HepG2 (cell line): ENCODE data around the gene TIMM8B. TPM values are rescaled to one million over a fixed set of nuclear protein-coding genes. Genes with fewer than 3 reads are reported as not detected.
A peak's percentile ranks its signal among the peaks of the same experiment; 100 is the strongest.

Experiments used
- ATAC-seq: fragments of 200-7000 bp; cut with Tn5 transposase; 3 replicates; pipeline ENCODE4 v1.9.1; 2020; ENCODE audit warnings: mild to moderate bottlenecking, moderate library complexity
- Bru-seq: library from RNA; stranded (reverse); fragments of 400-500 nt; gene quantifications from one replicate; lab custom pipeline; 2021; lab: Mats Ljungman, UMichigan
- BruChase-seq, 2 experiments: library from RNA; stranded (reverse); fragments of 400-500 nt; gene quantifications; one replicate each; lab custom pipeline; 2021; lab: Mats Ljungman, UMichigan
- BruUV-seq: library from RNA; stranded (reverse); fragments of 400-500 nt; replicated peaks from 2 replicates; lab custom pipeline; 2021; lab: Mats Ljungman, UMichigan
- CTCF ChIA-PET: fragments of 300-600 bp; formaldehyde crosslinking; extraction: SDS; loops from one replicate; lab custom pipeline; 2021; ENCODE audit warnings: low total read pairs, inconsistent platforms, low intra/inter-chr PET ratio; lab: Yijun Ruan, JAX
- POLR2A ChIA-PET: fragments of 350-600 bp; sonication (Branson Sonifier 250); formaldehyde crosslinking; loops from one replicate; lab custom pipeline; 2020; ENCODE audit warnings: antibody characterized with exemption, inconsistent platforms; lab: Yijun Ruan, JAX
- DNase-seq: peaks from one replicate; pipeline ENCODE4 v3.0.0-alpha.2; 2015; ENCODE audit warnings: low spot score
- FAIRE-seq: peaks from 3 replicates; lab custom pipeline; 2011; peaks lifted over from hg19 to GRCh38; lab: Jason Lieb, UNC
- H2AFZ ChIP-seq: one replicate; pipeline ENCODE4 v1.6.1; 2011; ENCODE audit warnings: low read length, inconsistent platforms
- H3K27ac ChIP-seq: fragments of 300-600 bp; 3 replicates; pipeline ENCODE4 v1.8.0; 2011; ENCODE audit warnings: mixed run types, mild to moderate bottlenecking, mixed read lengths, low read length, inconsistent platforms; ENCODE audit not compliant: insufficient read depth; ENCODE audit errors: extremely low read length
- H3K27me3 ChIP-seq, 2 experiments: fragments of 200-600 bp in 1 of 2; 2 replicates in 1 of 2; 3 replicates in 1 of 2; pipeline versions ENCODE4 v1.6.0 to v1.8.0; 2011; ENCODE audit warnings: low read length in 2 of 2, mild to moderate bottlenecking in 2 of 2, moderate library complexity in 2 of 2, inconsistent platforms in 1 of 2; ENCODE audit not compliant: insufficient read depth in 2 of 2, control insufficient read depth in 1 of 2
- H3K36me3 ChIP-seq, 2 experiments: fragments of 200-600 bp in 1 of 2; replicated peaks in 1 of 2; 2 replicates in 1 of 2; 3 replicates in 1 of 2; pipeline versions ENCODE4 v1.5.1 to v1.8.0; 2011; ENCODE audit warnings: low read length in 2 of 2, inconsistent platforms in 1 of 2; ENCODE audit not compliant: insufficient read depth in 2 of 2, control insufficient read depth in 1 of 2
- H3K4me1 ChIP-seq: 2 replicates; pipeline ENCODE4 v1.5.1; 2012; ENCODE audit warnings: low read length, inconsistent platforms; ENCODE audit not compliant: insufficient read depth
- H3K4me2 ChIP-seq: 2 replicates; pipeline ENCODE4 v1.6.0; 2011; ENCODE audit warnings: low read depth, low read length, inconsistent platforms
- H3K4me3 ChIP-seq, 3 experiments: fragments of 200-600 bp in 1 of 3; sonication (generic), shearing (Covaris generic) in 1 of 3; replicated peaks in 1 of 3; 2 replicates each; pipeline ENCODE4 v1.5.1; 2011 to 2016; ENCODE audit warnings: low read length in 3 of 3, inconsistent platforms in 2 of 3, low read depth in 2 of 3, mild to moderate bottlenecking in 2 of 3, control low read depth in 1 of 3, mixed read lengths in 1 of 3; ENCODE audit not compliant: insufficient read depth in 1 of 3
- H3K79me2 ChIP-seq: one replicate; pipeline ENCODE4 v1.6.1; 2011; ENCODE audit warnings: low read length, inconsistent platforms; ENCODE audit not compliant: insufficient read depth
- H3K9ac ChIP-seq: 2 replicates; pipeline ENCODE4 v1.6.0; 2011; ENCODE audit warnings: mild to moderate bottlenecking, low read depth, low read length, inconsistent platforms; ENCODE audit not compliant: insufficient read depth
- H3K9me3 ChIP-seq: 2 replicates; pipeline ENCODE4 v1.5.1; 2012; ENCODE audit warnings: mild to moderate bottlenecking, low read length
- H4K20me1 ChIP-seq: 2 replicates; pipeline ENCODE4 v1.6.0; 2011; ENCODE audit warnings: inconsistent platforms, mild to moderate bottlenecking, low read length, moderate library complexity; ENCODE audit not compliant: insufficient read depth
- ARID4A ChIP-seq: sonication (generic); formaldehyde crosslinking; IDR thresholded peaks from 2 replicates; pipeline ENCODE4 v1.5.0; 2020; ENCODE audit warnings: mild to moderate bottlenecking, missing genetic modification reagents, borderline replicate concordance
- DPF2 ChIP-seq: sonication (generic); formaldehyde crosslinking; IDR thresholded peaks from 2 replicates; pipeline ENCODE4 v1.4.0; 2020; ENCODE audit warnings: mild to moderate bottlenecking, low read depth, missing genetic modification reagents, borderline replicate concordance
- ZZZ3 ChIP-seq: sonication (generic); formaldehyde crosslinking; IDR thresholded peaks from 2 replicates; pipeline ENCODE4 v1.4.0; 2020; ENCODE audit warnings: missing genetic modification reagents, mild to moderate bottlenecking, borderline replicate concordance
- WGBS: methylation state at CpG from one replicate; pipeline ENCODE4 v1.1.6; 2017; ENCODE audit warnings: low lambda C conversion rate; 5-methylcytosine and 5-hydroxymethylcytosine counted together
- in situ Hi-C: cut with HindIII; loops from 2 replicates; pipeline ENCODE4 v1.10.0; 2017; ENCODE audit warnings: low pct_unique_long_range_greater_than_20kb; ENCODE audit not compliant: extremely low pct_ligation_motif_present
- intact Hi-C: fragments of 100-400 bp; cut with micrococcal nuclease; formaldehyde crosslinking; loops from one replicate; pipeline ENCODE4 v1.10.0; 2022; ENCODE audit not compliant: unreplicated experiment
- long read RNA-seq, 2 experiments: library from RNA in 1 of 2; library from polyadenylated mRNA in 1 of 2; stranded (forward) in 1 of 2; unstranded in 1 of 2; transcript quantifications; one replicate each; pipeline ENCODE4 v2.0.0, GENCODE V29; 2019 to 2022
- polyA minus RNA-seq, 3 experiments: library from RNA; depleted of rRNA, polyadenylated mRNA; stranded (reverse); fragments of >200 nt; gene quantifications; 2 replicates each; pipeline ENCODE4 v1.2.3, GENCODE V29; 2011; ENCODE audit warnings: low replicate concordance in 1 of 3
- polyA plus RNA-seq, 8 experiments: library from polyadenylated mRNA; depleted of rRNA in 3 of 8; stranded (reverse) in 7 of 8; unstranded in 1 of 8; fragments of >200 nt; fragmentation: Illumina TruSeq in 4 of 8; extraction: Trizol in 4 of 8; gene quantifications; 2 replicates each; pipeline versions ENCODE4 v1.2.1 to v1.2.3, GENCODE V29; 2011 to 2016; ENCODE audit warnings: low read depth in 4 of 8, missing spikeins in 1 of 8, mixed read lengths in 1 of 8; ENCODE audit not compliant: insufficient read depth in 1 of 8
- total RNA-seq, 5 experiments: library from RNA; depleted of rRNA; stranded (reverse); fragments of >200 nt; fragmentation: Illumina TruSeq; extraction: Trizol; gene quantifications; 2 replicates each; pipeline ENCODE4 v1.2.3, GENCODE V29; 2016; ENCODE audit warnings: low read depth in 1 of 5
- TF ChIP-seq, protein P1 (sequence below): sonication (generic); formaldehyde crosslinking; IDR thresholded peaks from 2 replicates; pipeline ENCODE4 v1.4.0; 2020; ENCODE audit warnings: mild to moderate bottlenecking, missing genetic modification reagents
- TF ChIP-seq, protein P2 (sequence below): sonication (generic); formaldehyde crosslinking; IDR thresholded peaks from 2 replicates; pipeline ENCODE4; 2020; ENCODE audit warnings: missing genetic modification reagents, mild to moderate bottlenecking, borderline replicate concordance

The TIMM8B gene, protein sequence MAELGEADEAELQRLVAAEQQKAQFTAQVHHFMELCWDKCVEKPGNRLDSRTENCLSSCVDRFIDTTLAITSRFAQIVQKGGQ
- total RNA-seq (2016; rRNA removed; fragmentation: Illumina TruSeq; extraction: Trizol) (98.3 and 125 TPM in 2 replicates), polyA plus RNA-seq (2011; rRNA removed) (84.5 and 87.5 TPM in 2 replicates), polyA minus RNA-seq (2011; rRNA and poly(A)+ RNA removed; ENCODE audit: low replicate concordance) (15.2 and 38.1 TPM in 2 replicates), Bru-seq, nascent RNA (percentile 94 among the genes with signal in this experiment), BruChase-seq, experiment 1, labeled RNA remaining after a 6-hour chase (percentile 91 among the genes with signal in this experiment), BruChase-seq, experiment 2, labeled RNA remaining after a 2-hour chase (percentile 87 among the genes with signal in this experiment)
- 86.0 and 99.1 TPM in 2 replicates for total RNA-seq (2016; cell fraction: cytosol; rRNA removed; fragmentation: Illumina TruSeq; extraction: Trizol; ENCODE audit: low read depth)
- total RNA-seq (2016; cell fraction: insoluble cytoplasmic fraction; rRNA removed; fragmentation: Illumina TruSeq; extraction: Trizol), result 95.4 and 137 TPM in 2 replicates
- total RNA-seq (2016; cell fraction: membrane; rRNA removed; fragmentation: Illumina TruSeq; extraction: Trizol), result 151 and 157 TPM in 2 replicates
- 41.0 and 42.0 TPM in 2 replicates for total RNA-seq (2016; cell fraction: nucleus; rRNA removed; fragmentation: Illumina TruSeq; extraction: Trizol)
- polyA plus RNA-seq (2011; cell fraction: cytosol; rRNA removed), result 56.0 and 67.8 TPM in 2 replicates
- 18.9 and 27.2 TPM in 2 replicates for polyA plus RNA-seq (2011; cell fraction: nucleus; rRNA removed)
- 42.6 and 43.7 TPM in 2 replicates for polyA plus RNA-seq (2012)
- 105 and 110 TPM in 2 replicates for polyA plus RNA-seq (2016; cell fraction: cytosol; fragmentation: Illumina TruSeq; extraction: Trizol; ENCODE audit: low read depth)
- polyA plus RNA-seq (2016; cell fraction: insoluble cytoplasmic fraction; fragmentation: Illumina TruSeq; extraction: Trizol; ENCODE audit: low read depth), result 119 and 131 TPM in 2 replicates
- 134 and 136 TPM in 2 replicates for polyA plus RNA-seq (2016; cell fraction: membrane; fragmentation: Illumina TruSeq; extraction: Trizol; ENCODE audit: low read depth)
- 53.8 and 59.9 TPM in 2 replicates for polyA plus RNA-seq (2016; cell fraction: nucleus; fragmentation: Illumina TruSeq; extraction: Trizol; ENCODE audit: insufficient read depth, low read depth)
- 6.4 and 8.4 TPM in 2 replicates for polyA minus RNA-seq (2011; cell fraction: cytosol; rRNA and poly(A)+ RNA removed)
- 10.0 and 14.3 TPM in 2 replicates for polyA minus RNA-seq (2011; cell fraction: nucleus; rRNA and poly(A)+ RNA removed)
- long read RNA-seq, experiment 1, transcript TIMM8B-203 (3 exons, 1,155 nt), result minor isoform, 11 of 114 reads
- long read RNA-seq, experiment 1, transcript TIMM8B-201 (2 exons, 819 nt), result major isoform, 103 of 114 reads
- long read RNA-seq, experiment 1, partial matches to known transcripts, result 0 of 114 reads
- long read RNA-seq, experiment 1, other reads (novel, unspliced or antisense), result 0 of 114 reads
- long read RNA-seq, experiment 2, transcript TIMM8B-201 (2 exons, 819 nt), result major isoform, 91 of 124 reads
- long read RNA-seq, experiment 2, transcript TIMM8B-203 (3 exons, 1,155 nt), result minor isoform, 28 of 124 reads
- long read RNA-seq, experiment 2, partial matches to known transcripts, result 3 of 124 reads
- long read RNA-seq, experiment 2, other reads (novel, unspliced or antisense), result 1 of 124 reads

GRCh38 chr11:112086422-112087191 is at the start of gene TIMM8B, which contains the start of gene SDHD:
TSS of gene TIMM8B (minus strand) at chr11:112086756. CDS start at chr11:112086723, 33 bp downstream.
TSS of gene SDHD (plus strand) at chr11:112086873. CDS start at chr11:112086908, 35 bp downstream.
- peak within 1 kb of the TSS; percentile 56 for H2AFZ ChIP-seq
- peaks cover 43% of the 10 kb centered on the region for H3K79me2 ChIP-seq
- in situ Hi-C loops (no loop called here), intact Hi-C loops (no loop called here)
- ChIA-PET POLR2A (interaction anchor here (0.5 to 1.9 kb wide), 12 partner anchors 10 to 215 kb away, joined by 3 to 7 read pairs (median 4); partner anchors contain the start of genes ALG9, DIXDC1, NKAPD1 and PIH1D2), CTCF (no interaction called here)
- H3K27me3 ChIP-seq, result no peaks in the 10 kb centered on the region; a peak in 1 of 5 replicates
- H3K9me3 ChIP-seq, result no peaks in the 10 kb centered on the region
- H3K27ac ChIP-seq, result peak within 1 kb of the TSS; percentile 75
- no peaks in the 10 kb centered on the region for H4K20me1 ChIP-seq
- H3K36me3 ChIP-seq, result peaks cover 7 to 57% of the 10 kb centered on the region in 2 experiments
- DNase-seq (peak; percentile 96), ATAC-seq (peak; percentile 96), FAIRE-seq (peak; percentile 98)
- peak within 1 kb of the TSS; percentile 92 to 97 (median 97) for H3K4me3 ChIP-seq
- peak within 1 kb of the TSS; percentile 91 for H3K4me2 ChIP-seq
- no TSS peak for BruUV-seq
- WGBS, result under 1% methylated on average over 38 of the region's 45 CpGs
- H3K9ac ChIP-seq, result peak within 1 kb of the TSS; percentile 96
- H3K4me1 ChIP-seq, result peaks cover 34% of the 10 kb centered on the region
- TF ChIP-seq, protein P1, sequence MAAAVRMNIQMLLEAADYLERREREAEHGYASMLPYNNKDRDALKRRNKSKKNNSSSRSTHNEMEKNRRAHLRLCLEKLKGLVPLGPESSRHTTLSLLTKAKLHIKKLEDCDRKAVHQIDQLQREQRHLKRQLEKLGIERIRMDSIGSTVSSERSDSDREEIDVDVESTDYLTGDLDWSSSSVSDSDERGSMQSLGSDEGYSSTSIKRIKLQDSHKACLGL, result peak; percentile 51; the same call in 1 of the 2 replicates
- TF ChIP-seq, protein P2, sequence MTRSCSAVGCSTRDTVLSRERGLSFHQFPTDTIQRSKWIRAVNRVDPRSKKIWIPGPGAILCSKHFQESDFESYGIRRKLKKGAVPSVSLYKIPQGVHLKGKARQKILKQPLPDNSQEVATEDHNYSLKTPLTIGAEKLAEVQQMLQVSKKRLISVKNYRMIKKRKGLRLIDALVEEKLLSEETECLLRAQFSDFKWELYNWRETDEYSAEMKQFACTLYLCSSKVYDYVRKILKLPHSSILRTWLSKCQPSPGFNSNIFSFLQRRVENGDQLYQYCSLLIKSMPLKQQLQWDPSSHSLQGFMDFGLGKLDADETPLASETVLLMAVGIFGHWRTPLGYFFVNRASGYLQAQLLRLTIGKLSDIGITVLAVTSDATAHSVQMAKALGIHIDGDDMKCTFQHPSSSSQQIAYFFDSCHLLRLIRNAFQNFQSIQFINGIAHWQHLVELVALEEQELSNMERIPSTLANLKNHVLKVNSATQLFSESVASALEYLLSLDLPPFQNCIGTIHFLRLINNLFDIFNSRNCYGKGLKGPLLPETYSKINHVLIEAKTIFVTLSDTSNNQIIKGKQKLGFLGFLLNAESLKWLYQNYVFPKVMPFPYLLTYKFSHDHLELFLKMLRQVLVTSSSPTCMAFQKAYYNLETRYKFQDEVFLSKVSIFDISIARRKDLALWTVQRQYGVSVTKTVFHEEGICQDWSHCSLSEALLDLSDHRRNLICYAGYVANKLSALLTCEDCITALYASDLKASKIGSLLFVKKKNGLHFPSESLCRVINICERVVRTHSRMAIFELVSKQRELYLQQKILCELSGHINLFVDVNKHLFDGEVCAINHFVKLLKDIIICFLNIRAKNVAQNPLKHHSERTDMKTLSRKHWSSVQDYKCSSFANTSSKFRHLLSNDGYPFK (CRISPR knock-in tag), result peak; percentile 98
- peak; percentile 93 for TF ChIP-seq ARID4A (CRISPR knock-in tag)
- TF ChIP-seq DPF2 (CRISPR knock-in tag), result no peak
- peak; percentile 56; the same call in 1 of the 2 replicates for TF ChIP-seq ZZZ3 (CRISPR knock-in tag)
